Vagina (tissue), 2 donors: Measurements from ENCODE around the gene HRH1.

Experiments used
- POLR2AphosphoS5 ChIP-seq, 2 donors: sonication (generic); formaldehyde crosslinking; IDR thresholded peaks; one replicate each; pipeline ENCODE4 v1.9.0; 2017; ENCODE audit warnings: antibody characterized with exemption in 2 of 2, mild to moderate bottlenecking in 2 of 2, low read depth in 1 of 2; ENCODE audit not compliant: insufficient read depth in 1 of 2
- TF ChIP-seq, protein P1 (sequence below), 3 experiments: fragments of 450-650 bp in 2 of 3; fragments of 200-600 bp in 1 of 3; sonication (generic) in 1 of 3; IDR thresholded peaks; one replicate each; pipeline ENCODE4 v1.5.1; 2017 to 2019; ENCODE audit warnings: antibody characterized with exemption in 3 of 3, mild to moderate bottlenecking in 2 of 3, moderate library complexity in 2 of 3

DNA sequence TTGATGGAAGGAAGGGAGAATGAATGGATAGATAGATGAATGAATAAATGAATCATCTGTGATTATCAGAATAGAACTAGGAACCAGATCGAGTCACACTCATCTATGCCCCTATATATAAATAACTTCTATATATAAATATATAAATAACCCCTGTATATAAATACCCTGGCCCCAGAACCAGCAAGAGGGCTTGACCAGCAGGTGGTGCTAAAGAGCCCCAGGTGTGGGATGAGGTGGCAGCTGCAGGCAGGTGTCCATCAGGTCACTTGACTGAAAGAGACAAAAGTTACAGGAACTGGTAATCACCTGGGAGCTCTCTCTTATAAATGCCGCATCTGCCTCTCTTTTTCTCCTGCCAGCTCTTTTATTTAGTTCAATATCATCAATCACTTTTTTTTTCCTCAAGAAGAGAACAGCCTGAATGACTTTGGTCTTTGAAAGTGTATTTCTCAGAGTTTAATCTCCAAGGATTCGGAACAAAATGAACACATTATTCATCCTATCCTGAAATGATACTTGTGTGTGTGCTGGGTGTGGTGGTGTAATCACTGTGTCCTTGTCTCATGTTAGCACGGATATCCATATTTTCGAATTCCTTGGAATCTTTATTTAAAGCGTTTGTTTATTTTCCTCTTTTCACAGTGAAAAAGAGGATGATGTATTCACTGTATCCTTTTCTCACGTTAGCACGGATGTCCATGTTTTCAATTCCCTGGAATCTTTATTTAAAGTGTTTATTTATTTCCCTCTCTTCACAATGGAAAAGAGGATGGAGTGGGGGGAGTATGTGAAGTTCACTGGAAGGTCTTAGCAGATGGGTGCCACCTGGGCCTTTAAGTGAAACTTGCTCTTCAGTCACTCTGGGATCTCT is 82.5 kb downstream of the HRH1 start:
- TF ChIP-seq, protein P1, sequence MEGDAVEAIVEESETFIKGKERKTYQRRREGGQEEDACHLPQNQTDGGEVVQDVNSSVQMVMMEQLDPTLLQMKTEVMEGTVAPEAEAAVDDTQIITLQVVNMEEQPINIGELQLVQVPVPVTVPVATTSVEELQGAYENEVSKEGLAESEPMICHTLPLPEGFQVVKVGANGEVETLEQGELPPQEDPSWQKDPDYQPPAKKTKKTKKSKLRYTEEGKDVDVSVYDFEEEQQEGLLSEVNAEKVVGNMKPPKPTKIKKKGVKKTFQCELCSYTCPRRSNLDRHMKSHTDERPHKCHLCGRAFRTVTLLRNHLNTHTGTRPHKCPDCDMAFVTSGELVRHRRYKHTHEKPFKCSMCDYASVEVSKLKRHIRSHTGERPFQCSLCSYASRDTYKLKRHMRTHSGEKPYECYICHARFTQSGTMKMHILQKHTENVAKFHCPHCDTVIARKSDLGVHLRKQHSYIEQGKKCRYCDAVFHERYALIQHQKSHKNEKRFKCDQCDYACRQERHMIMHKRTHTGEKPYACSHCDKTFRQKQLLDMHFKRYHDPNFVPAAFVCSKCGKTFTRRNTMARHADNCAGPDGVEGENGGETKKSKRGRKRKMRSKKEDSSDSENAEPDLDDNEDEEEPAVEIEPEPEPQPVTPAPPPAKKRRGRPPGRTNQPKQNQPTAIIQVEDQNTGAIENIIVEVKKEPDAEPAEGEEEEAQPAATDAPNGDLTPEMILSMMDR (IDR thresholded peaks at IDR 0.05): peak; percentile 47 to 56 (median 48)
- no peak for TF ChIP-seq POLR2AphosphoS5 (IDR thresholded peaks at IDR 0.05; ENCODE audit: insufficient read depth in 1 of 2, low read depth in 1 of 2)
